ENCODE results near the gene CDH8.

Gene CDH8

DNA sequence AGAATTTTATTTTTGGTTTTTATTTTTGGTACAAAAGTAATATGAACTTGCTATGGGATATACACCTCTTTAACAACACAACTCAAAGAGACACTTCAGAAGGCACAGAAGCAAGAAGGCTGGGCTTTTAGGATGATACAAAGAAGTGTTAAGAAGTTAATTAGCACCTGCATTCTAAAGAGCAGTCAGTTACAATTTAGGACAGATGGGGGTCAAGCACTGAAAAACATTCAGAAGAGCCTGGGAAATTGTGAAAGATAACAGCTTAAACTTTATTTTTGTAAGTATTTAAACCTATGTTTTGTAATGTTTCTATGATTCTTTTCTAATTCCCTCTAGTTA is 163.5 kb downstream of the CDH8 start:
- TF ChIP-seq, protein P1, sequence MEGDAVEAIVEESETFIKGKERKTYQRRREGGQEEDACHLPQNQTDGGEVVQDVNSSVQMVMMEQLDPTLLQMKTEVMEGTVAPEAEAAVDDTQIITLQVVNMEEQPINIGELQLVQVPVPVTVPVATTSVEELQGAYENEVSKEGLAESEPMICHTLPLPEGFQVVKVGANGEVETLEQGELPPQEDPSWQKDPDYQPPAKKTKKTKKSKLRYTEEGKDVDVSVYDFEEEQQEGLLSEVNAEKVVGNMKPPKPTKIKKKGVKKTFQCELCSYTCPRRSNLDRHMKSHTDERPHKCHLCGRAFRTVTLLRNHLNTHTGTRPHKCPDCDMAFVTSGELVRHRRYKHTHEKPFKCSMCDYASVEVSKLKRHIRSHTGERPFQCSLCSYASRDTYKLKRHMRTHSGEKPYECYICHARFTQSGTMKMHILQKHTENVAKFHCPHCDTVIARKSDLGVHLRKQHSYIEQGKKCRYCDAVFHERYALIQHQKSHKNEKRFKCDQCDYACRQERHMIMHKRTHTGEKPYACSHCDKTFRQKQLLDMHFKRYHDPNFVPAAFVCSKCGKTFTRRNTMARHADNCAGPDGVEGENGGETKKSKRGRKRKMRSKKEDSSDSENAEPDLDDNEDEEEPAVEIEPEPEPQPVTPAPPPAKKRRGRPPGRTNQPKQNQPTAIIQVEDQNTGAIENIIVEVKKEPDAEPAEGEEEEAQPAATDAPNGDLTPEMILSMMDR (IDR thresholded peaks at IDR 0.05; ENCODE audit: low read depth, low read length): no peak
- H3K9me3 ChIP-seq (ENCODE audit: severe bottlenecking): no peaks in the 10 kb centered on the region
- H3K27ac ChIP-seq: no peak overlapping the region
- no peak overlapping the region for H3K4me3 ChIP-seq (ENCODE audit: low read depth, low read length)
- no peaks in the 10 kb centered on the region for H3K36me3 ChIP-seq
- no peak for DNase-seq
- H3K27me3 ChIP-seq (ENCODE audit: insufficient read depth, low read depth, severe bottlenecking): peaks cover 11% of the 10 kb centered on the region

DNA sequence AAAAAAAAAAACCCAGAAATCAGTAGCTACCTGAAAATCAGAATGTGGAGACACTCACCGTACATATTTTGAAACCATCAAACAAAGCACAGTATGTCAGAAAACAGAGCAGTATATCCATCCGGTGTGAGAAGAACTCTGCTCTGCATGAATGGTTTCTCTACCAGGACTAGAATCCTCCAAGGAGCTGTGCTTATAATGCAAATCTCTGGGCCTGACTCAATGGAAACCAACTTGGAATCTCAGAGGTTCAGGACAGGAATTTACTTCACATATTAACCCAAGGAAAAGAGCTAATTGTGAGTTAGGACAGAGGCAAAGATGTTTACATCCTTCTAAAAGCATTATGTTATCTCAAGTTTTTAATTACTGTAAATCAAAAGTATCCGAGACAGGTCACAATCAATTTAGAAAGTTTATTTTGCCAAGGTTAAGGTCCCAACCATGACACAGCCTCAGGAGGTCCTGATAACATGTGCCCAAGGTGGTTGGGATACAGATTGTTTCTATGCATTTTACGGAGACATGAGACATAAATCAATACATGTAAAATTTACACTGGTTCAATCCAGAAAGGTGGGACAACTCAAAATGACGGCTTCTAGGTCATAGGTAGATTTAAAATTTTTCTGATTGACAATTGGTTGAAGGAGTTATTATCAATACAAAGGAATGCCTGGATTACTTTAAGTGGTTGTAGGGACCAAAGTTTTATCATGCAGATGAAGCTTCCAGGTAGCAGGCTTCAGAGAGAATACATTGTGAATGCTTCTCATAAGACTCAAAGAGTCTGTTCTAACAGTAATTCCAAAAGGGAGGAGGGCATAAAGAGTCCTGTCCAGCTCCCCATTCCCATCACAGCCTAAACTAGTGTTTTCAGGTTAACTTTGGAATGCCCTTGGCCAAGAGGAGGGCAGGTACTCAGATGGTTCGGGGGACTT is 164.1 kb downstream of the CDH8 start:
- H3K4me3 ChIP-seq (ENCODE audit: low read depth, low read length): no peak overlapping the region
- no peak for DNase-seq
- no peaks in the 10 kb centered on the region for H3K36me3 ChIP-seq
- peaks cover 11% of the 10 kb centered on the region for H3K27me3 ChIP-seq (ENCODE audit: insufficient read depth, low read depth, severe bottlenecking)
- H3K9me3 ChIP-seq (ENCODE audit: severe bottlenecking): no peaks in the 10 kb centered on the region
- H3K27ac ChIP-seq: no peak overlapping the region
- TF ChIP-seq, protein P1 (IDR thresholded peaks at IDR 0.05; ENCODE audit: low read depth, low read length): no peak

DNA sequence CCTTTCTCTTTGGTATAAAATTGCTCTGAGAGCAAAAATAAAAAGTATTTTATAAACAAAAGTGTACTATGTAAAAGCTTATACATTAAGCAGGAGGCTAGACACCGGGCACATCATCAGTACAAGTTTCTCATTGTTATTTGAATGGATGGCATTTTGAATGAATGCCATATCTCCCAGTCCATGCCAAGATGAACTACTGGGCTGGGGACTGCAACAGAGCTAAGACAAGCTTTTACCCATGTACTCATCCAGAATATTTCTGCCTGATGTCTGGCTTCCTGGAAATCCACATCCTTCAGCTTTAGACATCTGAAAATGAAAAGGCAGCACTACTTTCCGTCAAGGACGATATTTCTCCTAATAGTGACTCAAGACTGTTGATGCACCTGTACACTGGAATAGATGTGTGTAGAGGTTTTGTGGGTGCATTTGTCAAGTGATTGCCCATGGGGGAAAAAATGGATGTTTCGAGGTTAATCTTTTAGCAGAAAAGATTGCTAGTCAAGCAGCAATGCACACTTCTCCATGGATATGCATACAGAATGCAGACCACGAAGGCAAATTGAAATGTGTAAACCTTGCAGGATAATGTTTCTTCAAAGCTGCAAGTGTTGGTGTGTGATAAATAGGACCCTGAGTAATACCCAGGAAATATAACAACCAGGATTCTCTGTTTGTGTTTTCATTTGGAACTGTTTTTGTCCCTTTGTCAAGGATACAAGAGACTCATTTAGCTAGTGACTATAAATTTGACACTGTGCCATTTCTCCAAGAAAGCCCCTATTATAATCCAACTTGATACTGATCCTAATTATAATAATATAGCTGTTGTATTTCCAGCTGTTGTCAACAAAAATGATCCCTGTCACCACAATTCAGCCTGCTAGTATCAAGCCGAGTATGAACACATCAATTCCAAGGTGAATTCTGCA is 173.8 kb downstream of the CDH8 start:
- TF ChIP-seq, protein P1 (IDR thresholded peaks at IDR 0.05; ENCODE audit: low read depth, low read length): no peak
- H3K36me3 ChIP-seq: no peaks in the 10 kb centered on the region
- peaks cover 16% of the 10 kb centered on the region for H3K27me3 ChIP-seq (ENCODE audit: insufficient read depth, low read depth, severe bottlenecking)
- no peaks in the 10 kb centered on the region for H3K9me3 ChIP-seq (ENCODE audit: severe bottlenecking)
- H3K4me3 ChIP-seq (ENCODE audit: low read depth, low read length): no peak overlapping the region
- no peak for DNase-seq
- H3K27ac ChIP-seq: no peak overlapping the region

DNA sequence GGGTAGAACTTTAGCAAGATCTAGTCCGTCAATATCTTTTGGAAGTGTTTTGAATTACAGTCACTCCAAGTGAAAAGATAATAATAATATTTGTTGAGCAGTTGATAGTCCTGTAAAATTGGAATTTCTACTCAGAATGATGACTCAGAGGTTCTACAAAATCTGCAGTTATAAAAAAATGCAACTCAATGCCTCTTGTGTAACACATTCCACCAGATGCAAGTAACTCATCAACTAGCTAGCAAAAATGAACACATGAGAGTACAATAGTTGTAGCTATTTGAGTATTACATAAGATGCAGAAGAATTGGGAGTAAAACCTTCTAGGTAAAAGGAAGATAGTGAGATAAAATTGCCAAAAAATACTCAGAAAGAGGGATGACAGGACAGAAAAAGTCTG is 177.2 kb downstream of the CDH8 start:
- TF ChIP-seq, protein P1 (IDR thresholded peaks at IDR 0.05; ENCODE audit: low read depth, low read length): no peak
- no peak for DNase-seq
- Histone ChIP-seq H3K4me3 (ENCODE audit: low read depth, low read length) (no peak overlapping the region), H3K36me3 (no peaks in the 10 kb centered on the region), H3K9me3 (ENCODE audit: severe bottlenecking) (no peaks in the 10 kb centered on the region), H3K27ac (no peak overlapping the region), H3K27me3 (ENCODE audit: insufficient read depth, low read depth, severe bottlenecking) (peaks cover 15% of the 10 kb centered on the region)

DNA sequence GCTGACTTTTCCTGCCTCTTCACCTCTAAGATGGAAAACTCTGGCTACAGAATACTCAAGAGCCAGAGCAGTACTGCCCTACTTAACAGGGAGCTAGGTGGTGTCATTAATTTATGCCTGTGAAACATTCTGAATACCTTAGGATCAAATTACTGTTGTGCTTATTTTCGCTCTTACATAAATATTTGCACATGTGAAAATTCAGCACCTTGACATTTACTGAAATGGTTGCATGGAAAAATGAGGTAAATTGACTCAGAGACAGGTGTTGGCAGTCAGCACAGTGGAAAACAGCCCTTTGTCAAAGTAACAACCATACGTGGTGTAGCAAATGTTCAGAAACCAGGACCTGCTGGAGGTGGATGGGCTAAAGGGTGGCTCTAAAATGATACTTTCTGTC is 193.6 kb downstream of the CDH8 start:
- DNase-seq: no peak

More for the DNA sequence above, 193.6 kb downstream of the CDH8 start:
- no peaks in the 10 kb centered on the region for H3K9me3 ChIP-seq (ENCODE audit: severe bottlenecking)
- H3K36me3 ChIP-seq: no peaks in the 10 kb centered on the region
- TF ChIP-seq, protein P1 (IDR thresholded peaks at IDR 0.05; ENCODE audit: low read depth, low read length): no peak
- peaks cover 5% of the 10 kb centered on the region for H3K27me3 ChIP-seq (ENCODE audit: insufficient read depth, low read depth, severe bottlenecking)
- H3K4me3 ChIP-seq (ENCODE audit: low read depth, low read length): no peak overlapping the region
- no peak overlapping the region for H3K27ac ChIP-seq
